GM12878 (cell line): ENCODE data around the gene MRPS18A. TPM values are rescaled to one million over a fixed set of nuclear protein-coding genes. Genes with fewer than 3 reads are reported as not detected.

Source experiments
- ATAC-seq: fragments of 200-7000 bp; cut with Tn5 transposase; 3 replicates; pipeline ENCODE4 v1.9.1; 2020; ENCODE audit warnings: mild to moderate bottlenecking, moderate library complexity
- BruUV-seq: library from RNA; stranded (reverse); fragments of 400-500 nt; replicated peaks from 2 replicates; lab custom pipeline; 2021; lab: Mats Ljungman, UMichigan
- CTCF ChIA-PET: fragments of 300-600 bp; sonication (Branson Sonifier 250); formaldehyde crosslinking; extraction: SDS; loops from one replicate; lab custom pipeline; 2021; ENCODE audit warnings: inconsistent platforms; lab: Yijun Ruan, JAX
- POLR2A ChIA-PET: fragments of 350-600 bp; formaldehyde crosslinking; extraction: SDS; loops from one replicate; lab custom pipeline; 2021; ENCODE audit warnings: inconsistent platforms; lab: Charles Lee
- RAD21 ChIA-PET: fragments of 300-600 bp; sonication (Branson Sonifier 250); formaldehyde crosslinking; loops from one replicate; lab custom pipeline; 2023; ENCODE audit warnings: antibody characterized with exemption; ENCODE audit not compliant: unreplicated experiment; lab: Charles Lee
- SMC1A ChIA-PET: fragments of 300-600 bp; sonication (Branson Sonifier 250); formaldehyde crosslinking; loops from one replicate; lab custom pipeline; 2023; ENCODE audit not compliant: unreplicated experiment, uncharacterized antibody; lab: Charles Lee
- DNase-seq: peaks from one replicate; pipeline ENCODE4 v3.0.0-alpha.2; 2011; ENCODE audit warnings: low read depth, low spot score
- FAIRE-seq: peaks from 3 replicates; lab custom pipeline; 2011; peaks lifted over from hg19 to GRCh38; lab: Jason Lieb, UNC
- H2AFZ ChIP-seq: 2 replicates; pipeline ENCODE4 v1.6.0; 2011; ENCODE audit warnings: low read depth, low read length, control low read depth; ENCODE audit not compliant: control insufficient read depth
- H3K27ac ChIP-seq: 2 replicates; pipeline ENCODE4 v1.5.1; 2011; ENCODE audit warnings: control low read depth; ENCODE audit not compliant: control insufficient read depth, insufficient read depth
- H3K27me3 ChIP-seq, 2 experiments: replicated peaks in 1 of 2; 2 replicates each; pipeline versions ENCODE4 v1.6.0 to v1.6.1; 2011; ENCODE audit warnings: low read length in 1 of 2; ENCODE audit not compliant: control insufficient read depth in 2 of 2, insufficient read depth in 2 of 2
- H3K36me3 ChIP-seq, 2 experiments: 2 replicates each; pipeline ENCODE4 v1.5.1; 2011; ENCODE audit warnings: low read length in 1 of 2; ENCODE audit not compliant: control insufficient read depth in 2 of 2, insufficient read depth in 2 of 2
- H3K4me1 ChIP-seq: 2 replicates; pipeline ENCODE4 v1.6.1; 2011; ENCODE audit warnings: mild to moderate bottlenecking, low read length, moderate library complexity, mixed read lengths; ENCODE audit not compliant: control insufficient read depth, insufficient read depth
- H3K4me2 ChIP-seq: 2 replicates; pipeline ENCODE4 v1.6.0; 2011; ENCODE audit warnings: control low read depth; ENCODE audit not compliant: control insufficient read depth, insufficient read depth
- H3K4me3 ChIP-seq: fragments of 200-600 bp; sonication (generic); 2 replicates; pipeline ENCODE4 v1.5.1; 2016
- H3K79me2 ChIP-seq: 2 replicates; pipeline ENCODE4 v1.6.0; 2011; ENCODE audit warnings: low read length; ENCODE audit not compliant: control insufficient read depth, insufficient read depth
- H3K9ac ChIP-seq: 2 replicates; pipeline ENCODE4 v1.8.0; 2011; ENCODE audit warnings: low read length, control low read depth, mixed read lengths; ENCODE audit not compliant: control insufficient read depth, insufficient read depth
- H3K9me3 ChIP-seq: replicated peaks from 3 replicates; pipeline ENCODE4 v1.5.1; 2011; ENCODE audit warnings: mild to moderate bottlenecking, low read length; ENCODE audit not compliant: control insufficient read depth, insufficient read depth
- H4K20me1 ChIP-seq: 2 replicates; pipeline ENCODE4 v1.6.0; 2011; ENCODE audit not compliant: control insufficient read depth, insufficient read depth
- HCFC1 ChIP-seq: fragments of 150-350 bp; IDR thresholded peaks from 2 replicates; pipeline ENCODE4 v1.6.1; 2014; ENCODE audit warnings: low read length
- SMARCA5 ChIP-seq: fragments of 450-650 bp; IDR thresholded peaks from 2 replicates; pipeline ENCODE4 v1.6.1; 2017; ENCODE audit warnings: mild to moderate bottlenecking
- TCF7 ChIP-seq: IDR thresholded peaks from 2 replicates; pipeline ENCODE4 v1.6.1; 2014; ENCODE audit warnings: antibody characterized with exemption, borderline replicate concordance
- WRNIP1 ChIP-seq: IDR thresholded peaks from 2 replicates; pipeline ENCODE4 v1.6.1; 2011; ENCODE audit warnings: low read depth, low read length, improper control_type of control experiment, borderline replicate concordance
- WGBS: methylation state at CpG from one replicate; pipeline ENCODE4 v1.1.6; 2016; ENCODE audit warnings: low lambda C conversion rate; ENCODE audit not compliant: insufficient replicate concordance, insufficient coverage; ENCODE audit errors: missing lambda C conversion rate; 5-methylcytosine and 5-hydroxymethylcytosine counted together
- in situ Hi-C: fragments of 300-500 bp; cut with MboI; formaldehyde crosslinking; loops from 9 replicates; pipeline ENCODE4 v1.14.3; 2018; ENCODE audit warnings: mixed read lengths
- intact Hi-C: fragments of 100-400 bp; cut with micrococcal nuclease; formaldehyde crosslinking; loops from one replicate; pipeline ENCODE4 v1.14.2; 2022; ENCODE audit not compliant: unreplicated experiment
- polyA plus RNA-seq, 11 experiments: library from polyadenylated mRNA; depleted of rRNA in 4 of 11; unstranded in 6 of 11; stranded (reverse) in 5 of 11; fragments of >200 nt; fragmentation: Nextera tagmentation in 4 of 11; fragmentation: Illumina TruSeq in 1 of 11; extraction: Ambion mirVana in 4 of 11; extraction: Trizol in 1 of 11; gene quantifications; 1 replicate in 1 of 11; 2 replicates in 10 of 11; pipeline versions ENCODE4 v1.2.1 to v1.2.3, GENCODE V29; 2011 to 2016; ENCODE audit warnings: inconsistent platforms in 2 of 11, missing spikeins in 2 of 11, low read depth in 1 of 11
- total RNA-seq, 4 experiments: library from RNA; depleted of rRNA in 3 of 4; stranded (reverse); fragments of >200 nt in 3 of 4; fragmentation: Illumina TruSeq in 1 of 4; extraction: Trizol in 1 of 4; gene quantifications; 2 replicates each; pipeline versions ENCODE4 v1.2.1 to v1.2.3, GENCODE V29; 2013 to 2021
- TF ChIP-seq, protein P1 (sequence below): IDR thresholded peaks from 2 replicates; pipeline ENCODE4 v1.6.1; 2011; ENCODE audit warnings: mild to moderate bottlenecking, low read depth, low read length, moderate library complexity; ENCODE audit not compliant: insufficient replicate concordance
- TF ChIP-seq, protein P2 (sequence below): IDR thresholded peaks from 2 replicates; pipeline ENCODE4 v1.6.1; 2011; ENCODE audit warnings: low read depth, low read length, improper control_type of control experiment, borderline replicate concordance

Gene MRPS18A
- total and polyA plus RNA-seq, 10 of the 15 experiments (the other 5 are each of a cell fraction or from before 2014, with no cell fraction given): 66.3 to 158 (median 98.7) TPM

DNA sequence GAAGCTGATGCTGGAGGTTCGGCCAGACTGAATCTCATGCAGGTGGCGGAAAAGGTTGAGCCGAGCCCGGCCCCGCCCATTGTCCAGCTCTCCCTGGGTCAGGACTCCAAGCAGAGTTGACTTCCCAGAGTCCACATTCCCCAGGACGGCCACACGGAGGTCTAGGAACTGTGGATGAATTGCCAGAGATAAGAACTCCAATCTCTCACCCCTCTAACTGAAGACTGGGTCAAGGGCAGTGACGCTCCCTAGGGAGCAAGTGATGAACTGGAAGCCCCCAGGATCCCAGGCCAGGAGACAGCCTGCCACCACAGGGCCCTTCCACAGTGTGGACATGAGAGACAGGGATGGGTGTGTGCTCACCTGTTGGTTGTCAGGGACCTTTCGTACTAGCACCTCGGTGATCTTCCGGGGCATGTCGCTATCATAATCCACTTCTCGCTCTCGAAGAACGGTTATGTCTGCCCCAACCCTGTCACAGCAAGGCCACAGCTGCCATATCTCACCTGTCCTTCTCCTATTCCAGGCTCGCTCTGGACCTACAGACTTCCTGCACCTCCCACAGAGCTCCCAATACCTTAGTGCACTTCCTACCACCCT lies 62.1 kb downstream of the MRPS18A start:
- Histone ChIP-seq H4K20me1 (no peaks in the 10 kb centered on the region), H3K27ac (no peak overlapping the region), H3K9me3 (no peaks in the 10 kb centered on the region), H3K27me3 (no peaks in the 10 kb centered on the region), H3K9ac (no peak overlapping the region), H3K4me2 (no peak overlapping the region), H3K4me3 (no peak overlapping the region), H3K4me1 (peaks cover 14% of the 10 kb centered on the region), H3K79me2 (peaks cover 22% of the 10 kb centered on the region), H3K36me3 (peaks cover 20 to 47% of the 10 kb centered on the region in 2 experiments), H2AFZ (no peak overlapping the region)
- FAIRE-seq: no peak
- in situ Hi-C loops (no loop called here), intact Hi-C loops (no loop called here)
- no TSS peak for BruUV-seq
- TF ChIP-seq SMARCA5 (no peak), TCF7 (no peak), WRNIP1 (no peak), HCFC1 (no peak)
- TF ChIP-seq, protein P1, sequence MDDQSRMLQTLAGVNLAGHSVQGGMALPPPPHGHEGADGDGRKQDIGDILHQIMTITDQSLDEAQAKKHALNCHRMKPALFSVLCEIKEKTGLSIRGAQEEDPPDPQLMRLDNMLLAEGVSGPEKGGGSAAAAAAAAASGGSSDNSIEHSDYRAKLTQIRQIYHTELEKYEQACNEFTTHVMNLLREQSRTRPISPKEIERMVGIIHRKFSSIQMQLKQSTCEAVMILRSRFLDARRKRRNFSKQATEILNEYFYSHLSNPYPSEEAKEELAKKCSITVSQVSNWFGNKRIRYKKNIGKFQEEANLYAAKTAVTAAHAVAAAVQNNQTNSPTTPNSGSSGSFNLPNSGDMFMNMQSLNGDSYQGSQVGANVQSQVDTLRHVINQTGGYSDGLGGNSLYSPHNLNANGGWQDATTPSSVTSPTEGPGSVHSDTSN: no peak
- TF ChIP-seq, protein P2, sequence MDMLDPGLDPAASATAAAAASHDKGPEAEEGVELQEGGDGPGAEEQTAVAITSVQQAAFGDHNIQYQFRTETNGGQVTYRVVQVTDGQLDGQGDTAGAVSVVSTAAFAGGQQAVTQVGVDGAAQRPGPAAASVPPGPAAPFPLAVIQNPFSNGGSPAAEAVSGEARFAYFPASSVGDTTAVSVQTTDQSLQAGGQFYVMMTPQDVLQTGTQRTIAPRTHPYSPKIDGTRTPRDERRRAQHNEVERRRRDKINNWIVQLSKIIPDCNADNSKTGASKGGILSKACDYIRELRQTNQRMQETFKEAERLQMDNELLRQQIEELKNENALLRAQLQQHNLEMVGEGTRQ: no peak
- no peak for ATAC-seq
- SMC1A ChIA-PET: no interaction called here
- WGBS: 94% methylated on average over 16 of the region's 16 CpGs
- CTCF ChIA-PET: interaction anchor here (1.0 kb wide), 1 partner anchor 143 kb away, joined by 3 read pairs; no protein-coding TSS in a partner anchor
- POLR2A ChIA-PET: interaction anchor here (1.8 kb wide), 1 partner anchor 11 kb away, joined by 4 read pairs; no protein-coding TSS in a partner anchor
- no peak for DNase-seq
- RAD21 ChIA-PET: no interaction called here
